Stimulated activated CD4-positive, alpha-beta T cell treated with anti-CD3 and anti-CD28 coated beads, Interleukin-2, amount 100 ng/mL, for 48 hours (primary cell): ENCODE results near the gene JAM3.

ENCODE experiments used
- DNase-seq, 2 donors: peaks; one replicate each; pipeline ENCODE4 v3.0.0-alpha.2; 2020

The JAM3 gene

GRCh38 chr11:134039726-134040385, 29.0 kb upstream of the JAM3 start:
- DNase-seq: no peak

GRCh38 chr11:134040386-134041302, 28.2 kb upstream of the JAM3 start:
- DNase-seq: no peak

- DNase-seq: no peak
These were observed 27.5 kb upstream of the JAM3 start for GRCh38 chr11:134041349-134041748.

- no peak for DNase-seq
These were observed 26.8 kb upstream of the JAM3 start for GRCh38 chr11:134041791-134042696.

GRCh38 chr11:134043821-134044420, 25.0 kb upstream of the JAM3 start:
- DNase-seq: no peak

- no peak for DNase-seq
These were observed 24.2 kb upstream of the JAM3 start for GRCh38 chr11:134044514-134045284.

GRCh38 chr11:134045799-134046635, 22.9 kb upstream of the JAM3 start:
- DNase-seq: no peak

- DNase-seq: no peak
These were observed 22.0 kb upstream of the JAM3 start for GRCh38 chr11:134046681-134047449.

- no peak for DNase-seq
These were observed 21.3 kb upstream of the JAM3 start for GRCh38 chr11:134047586-134047999.

- no peak for DNase-seq
These were observed 20.8 kb upstream of the JAM3 start for GRCh38 chr11:134048028-134048427.

GRCh38 chr11:134049303-134049702, 19.6 kb upstream of the JAM3 start:
- DNase-seq: no peak

GRCh38 chr11:134050541-134051383, 18.1 kb upstream of the JAM3 start:
- peak; percentile 66 to 78 for DNase-seq

- DNase-seq: no peak
These were observed 16.4 kb upstream of the JAM3 start for GRCh38 chr11:134052395-134052987.

- no peak for DNase-seq
These were observed 15.6 kb upstream of the JAM3 start for GRCh38 chr11:134052988-134053945.

GRCh38 chr11:134055029-134055428, 13.8 kb upstream of the JAM3 start:
- DNase-seq: no peak

- no peak for DNase-seq
These were observed 8.6 kb upstream of the JAM3 start for GRCh38 chr11:134060316-134060715.
